BJ (cell line): Measurements from ENCODE around the gene COL20A1. TPM values are rescaled to one million over a fixed set of nuclear protein-coding genes. Genes with fewer than 3 reads are reported as not detected.
"Not testable (repeated sequence)": the region's sequence is repeated elsewhere in the genome, so short reads cannot be mapped to it uniquely, and the experiment has no call there.

ENCODE experiments used
- CTCF ChIA-PET: fragments of 350-600 bp; formaldehyde crosslinking; extraction: SDS; loops from one replicate; lab custom pipeline; 2021; ENCODE audit warnings: antibody characterized with exemption, inconsistent platforms; lab: Yijun Ruan, JAX
- POLR2A ChIA-PET: fragments of 300-600 bp; sonication (Branson Sonifier 250); formaldehyde crosslinking; extraction: SDS; loops from one replicate; lab custom pipeline; 2021; ENCODE audit warnings: antibody characterized with exemption; lab: Charles Lee
- DNase-seq: peaks from one replicate; pipeline ENCODE4 v3.0.0-alpha.2; 2011; ENCODE audit warnings: low read depth
- H3K27me3 ChIP-seq: 2 replicates; pipeline ENCODE4 v1.6.0; 2011; ENCODE audit warnings: low read length; ENCODE audit not compliant: control insufficient read depth, insufficient read depth
- H3K36me3 ChIP-seq: 2 replicates; pipeline ENCODE4 v1.5.1; 2011; ENCODE audit warnings: low read length; ENCODE audit not compliant: control insufficient read depth, insufficient read depth
- H3K4me3 ChIP-seq: 2 replicates; pipeline ENCODE4 v1.5.1; 2011; ENCODE audit warnings: low read depth, mild to moderate bottlenecking, control low read depth, low read length
- CTCF ChIP-seq: IDR thresholded peaks from 2 replicates; pipeline ENCODE4 v1.5.1; 2011; ENCODE audit warnings: low read depth, mild to moderate bottlenecking, control low read depth, inconsistent platforms, low read length, moderate library complexity; ENCODE audit not compliant: insufficient read depth
- polyA plus RNA-seq: library from polyadenylated mRNA; depleted of rRNA; stranded (reverse); fragments of >200 nt; gene quantifications from 2 replicates; pipeline ENCODE4 v1.2.3, GENCODE V29; 2011

The COL20A1 gene
- polyA plus RNA-seq, 1 experiment, result not detected

- H3K36me3 ChIP-seq, result no peaks in the 10 kb centered on the region
- no peak for TF ChIP-seq CTCF
- CTCF ChIA-PET, result no interaction called here
- POLR2A ChIA-PET, result no interaction called here
- no peaks in the 10 kb centered on the region; the same call in 1 of the 2 replicates for H3K27me3 ChIP-seq
- H3K4me3 ChIP-seq, result no peak overlapping the region
- no peak for DNase-seq
These were observed 12.4 kb downstream of the COL20A1 start for GRCh38 chr20:63305393-63305792.

- DNase-seq, H3K36me3 ChIP-seq, POLR2A ChIA-PET, H3K27me3 ChIP-seq, H3K4me3 ChIP-seq: not testable (repeated sequence)
- CTCF ChIA-PET, result interaction anchor here (5.2 kb wide), 1 partner anchor 74 kb away, joined by 107 read pairs; no protein-coding TSS in a partner anchor
These were observed 13.1 kb downstream of the COL20A1 start for GRCh38 chr20:63305933-63306672.

GRCh38 chr20:63306673-63307537 lies 13.9 kb downstream of the COL20A1 start:
- no peak for DNase-seq
- TF ChIP-seq CTCF, result no peak
- Histone ChIP-seq H3K27me3 (no peaks in the 10 kb centered on the region; the same call in 1 of the 2 replicates), H3K36me3 (no peaks in the 10 kb centered on the region), H3K4me3 (no peak overlapping the region)
- ChIA-PET POLR2A (no interaction called here), CTCF (interaction anchor here (5.2 kb wide), 1 partner anchor 73 kb away, joined by 107 read pairs; no protein-coding TSS in a partner anchor)

- Histone ChIP-seq H3K4me3 (no peak overlapping the region), H3K27me3 (no peaks in the 10 kb centered on the region; the same call in 1 of the 2 replicates), H3K36me3 (no peaks in the 10 kb centered on the region)
- CTCF ChIA-PET, result interaction anchor here (1.0 to 5.2 kb wide), 5 partner anchors 10 to 666 kb away, joined by 3 to 107 read pairs (median 9); no protein-coding TSS in a partner anchor
- DNase-seq, result no peak
- TF ChIP-seq CTCF, result no peak
- POLR2A ChIA-PET, result no interaction called here
These were observed 14.7 kb downstream of the COL20A1 start for GRCh38 chr20:63307538-63308217.

- POLR2A ChIA-PET, result no interaction called here
- no peaks in the 10 kb centered on the region; the same call in 1 of the 2 replicates for H3K27me3 ChIP-seq
- no peak for DNase-seq
- no peaks in the 10 kb centered on the region for H3K36me3 ChIP-seq
- no peak overlapping the region for H3K4me3 ChIP-seq
- CTCF ChIA-PET, result interaction anchor here (1.0 to 5.2 kb wide), 15 partner anchors 10 to 665 kb away, joined by 3 to 107 read pairs (median 7); partner anchors contain the start of gene ARFGAP1
- TF ChIP-seq CTCF, result no peak
These were observed 15.4 kb downstream of the COL20A1 start for GRCh38 chr20:63308218-63308911.
